AG10803 (cell line): ENCODE data around the gene FKBP11.

Experiments
- DNase-seq: peaks from one replicate; pipeline ENCODE4 v3.0.0; 2010; ENCODE audit warnings: low read depth
- H3K4me3 ChIP-seq: 2 replicates; pipeline ENCODE4 v1.5.1; 2011; ENCODE audit warnings: mild to moderate bottlenecking, low read length, control low read depth
- TF ChIP-seq, protein P1 (sequence below): conservative IDR thresholded peaks from 2 replicates; pipeline ENCODE4 v1.5.1; 2011; ENCODE audit warnings: mild to moderate bottlenecking, low read length, control low read depth, inconsistent platforms

The FKBP11 gene

DNA sequence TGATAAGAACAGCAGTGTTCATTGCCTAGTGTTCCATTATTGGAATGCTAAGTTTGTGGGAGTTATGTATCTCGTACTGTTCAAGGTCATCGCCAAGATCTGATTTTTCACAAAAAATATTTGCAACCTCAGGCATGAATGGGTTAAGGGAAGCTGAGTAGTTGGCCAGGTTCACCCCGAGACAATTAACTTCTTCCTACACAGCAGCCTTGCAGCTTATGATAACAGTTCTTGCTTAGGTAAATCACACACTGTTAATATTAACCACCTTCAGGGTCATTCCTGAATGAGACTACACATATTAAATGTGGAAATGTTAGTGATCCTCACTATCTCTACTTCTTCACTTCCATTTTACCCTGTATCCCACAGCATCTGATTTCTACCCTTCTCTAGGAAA, 18.0 kb downstream of the FKBP11 start:
- TF ChIP-seq, protein P1, sequence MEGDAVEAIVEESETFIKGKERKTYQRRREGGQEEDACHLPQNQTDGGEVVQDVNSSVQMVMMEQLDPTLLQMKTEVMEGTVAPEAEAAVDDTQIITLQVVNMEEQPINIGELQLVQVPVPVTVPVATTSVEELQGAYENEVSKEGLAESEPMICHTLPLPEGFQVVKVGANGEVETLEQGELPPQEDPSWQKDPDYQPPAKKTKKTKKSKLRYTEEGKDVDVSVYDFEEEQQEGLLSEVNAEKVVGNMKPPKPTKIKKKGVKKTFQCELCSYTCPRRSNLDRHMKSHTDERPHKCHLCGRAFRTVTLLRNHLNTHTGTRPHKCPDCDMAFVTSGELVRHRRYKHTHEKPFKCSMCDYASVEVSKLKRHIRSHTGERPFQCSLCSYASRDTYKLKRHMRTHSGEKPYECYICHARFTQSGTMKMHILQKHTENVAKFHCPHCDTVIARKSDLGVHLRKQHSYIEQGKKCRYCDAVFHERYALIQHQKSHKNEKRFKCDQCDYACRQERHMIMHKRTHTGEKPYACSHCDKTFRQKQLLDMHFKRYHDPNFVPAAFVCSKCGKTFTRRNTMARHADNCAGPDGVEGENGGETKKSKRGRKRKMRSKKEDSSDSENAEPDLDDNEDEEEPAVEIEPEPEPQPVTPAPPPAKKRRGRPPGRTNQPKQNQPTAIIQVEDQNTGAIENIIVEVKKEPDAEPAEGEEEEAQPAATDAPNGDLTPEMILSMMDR, result no peak
- DNase-seq, result no peak

DNA sequence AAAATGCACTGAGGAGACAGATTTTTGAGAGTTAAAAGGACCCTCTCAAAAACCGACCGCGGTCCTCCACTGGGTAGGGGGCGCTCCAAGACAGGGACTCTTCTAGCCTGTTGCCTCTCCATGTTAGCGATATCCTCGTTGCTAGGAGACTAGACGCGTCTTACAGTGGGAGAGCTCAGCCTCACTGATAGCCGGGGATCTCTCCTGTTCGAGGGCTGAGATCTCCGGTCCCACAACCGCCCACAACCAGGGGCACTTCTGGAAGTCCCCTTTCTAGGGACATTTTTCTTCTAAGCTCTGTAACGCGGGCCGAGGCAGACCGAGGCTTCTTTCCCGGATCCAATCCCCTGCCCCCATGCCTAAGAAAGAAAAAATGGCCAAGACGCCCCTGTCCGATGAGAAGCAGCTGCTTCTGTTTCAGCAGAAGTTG, 21.3 kb downstream of the FKBP11 start:
- H3K4me3 ChIP-seq, result peak overlapping the region; percentile 57
- TF ChIP-seq, protein P1, result peak; percentile 60
- peak; percentile 74 for DNase-seq

More for the DNA sequence above, 18.0 kb downstream of the FKBP11 start:
- no peak overlapping the region for H3K4me3 ChIP-seq

DNA sequence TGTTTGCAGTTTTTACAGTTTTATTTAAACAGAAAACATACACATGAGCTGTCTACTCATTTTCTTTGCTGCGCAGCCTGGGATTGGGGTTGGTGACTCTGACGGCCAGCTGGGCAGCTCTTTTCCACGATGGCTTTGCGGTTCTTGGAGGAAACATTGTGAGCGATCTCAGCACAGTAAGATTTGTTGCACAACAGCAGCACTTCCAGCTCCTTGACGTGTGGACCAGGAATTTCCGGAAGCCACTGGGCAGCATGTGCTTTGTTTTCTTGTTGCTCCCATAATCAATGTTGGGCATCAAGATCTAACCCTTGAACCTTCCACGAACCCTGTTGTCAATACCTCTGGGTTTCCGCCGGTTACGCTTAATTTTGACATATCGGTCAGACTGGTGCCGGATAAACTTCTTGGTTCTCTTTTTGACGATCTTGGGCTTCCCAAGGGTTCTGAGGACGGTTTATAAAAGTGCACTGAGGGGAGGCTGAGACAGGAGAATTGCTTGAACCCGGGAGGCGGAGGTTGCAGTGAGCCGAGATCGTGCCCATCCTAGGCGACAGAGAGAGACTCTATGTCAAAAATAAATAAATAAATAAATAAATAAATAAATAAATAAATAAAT, 21.8 kb downstream of the FKBP11 start:
- H3K4me3 ChIP-seq, result no peak overlapping the region
- TF ChIP-seq, protein P1, result no peak
- DNase-seq, result peak; percentile 29

DNA sequence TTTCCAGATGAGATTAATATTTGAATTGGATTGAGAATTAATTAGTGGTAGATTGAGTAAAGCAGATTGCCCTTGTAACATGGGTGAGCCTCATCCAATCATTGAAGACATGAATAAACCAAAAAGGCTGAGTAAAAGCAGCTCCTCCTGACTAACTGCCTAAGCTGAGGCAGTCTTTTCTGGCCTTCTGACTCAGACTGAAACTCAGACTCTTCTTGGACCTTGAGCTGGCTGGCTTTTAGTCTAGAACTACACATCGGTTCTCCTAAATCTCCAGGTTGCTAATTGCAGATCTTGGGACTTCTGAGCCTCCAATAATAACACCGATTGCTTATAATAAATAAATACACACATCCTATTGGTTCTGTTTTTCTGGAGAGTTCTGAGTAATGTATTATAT, 24.0 kb downstream of the FKBP11 start:
- TF ChIP-seq, protein P1, result no peak
- no peak overlapping the region for H3K4me3 ChIP-seq
- no peak for DNase-seq

DNA sequence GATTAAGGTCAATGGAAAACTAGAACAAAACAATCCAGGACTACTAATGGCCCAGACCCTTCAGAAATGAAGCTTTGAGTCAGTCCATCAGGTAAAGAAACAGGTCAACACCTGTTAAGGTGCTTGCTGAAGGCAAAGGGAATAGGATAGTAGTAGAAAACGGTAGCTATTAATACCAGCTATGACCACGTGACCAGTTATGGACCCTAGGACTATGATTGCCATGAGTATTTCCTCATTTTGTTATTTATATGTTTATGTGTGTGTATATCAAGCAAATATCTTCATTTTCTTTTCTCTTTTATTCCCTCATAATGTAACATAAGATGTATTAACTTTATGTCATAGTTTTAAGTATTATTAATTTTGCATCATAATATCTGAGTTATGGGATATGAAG, 25.6 kb downstream of the FKBP11 start:
- DNase-seq, result no peak
- TF ChIP-seq, protein P1, result no peak
- no peak overlapping the region for H3K4me3 ChIP-seq

DNA sequence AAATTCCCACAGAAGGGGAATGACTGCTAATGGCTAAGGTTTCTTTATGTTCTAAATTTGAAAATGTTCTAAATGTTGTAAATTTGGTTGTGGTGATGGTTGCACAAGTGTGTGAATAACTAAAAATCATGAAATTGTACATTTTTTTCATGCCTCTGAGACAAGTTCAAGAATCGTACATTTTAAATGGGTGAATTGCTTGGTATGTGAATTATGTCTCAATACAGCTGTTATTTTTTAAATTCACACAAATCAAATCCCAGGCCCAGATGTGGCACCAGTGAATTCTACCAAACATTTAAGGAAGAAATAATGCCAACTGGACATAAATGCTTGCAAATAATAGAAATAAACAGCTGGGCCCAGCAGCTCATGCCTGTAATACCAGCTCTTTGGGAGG, 31.0 kb downstream of the FKBP11 start:
- H3K4me3 ChIP-seq, result no peak overlapping the region
- DNase-seq, result peak; percentile 83
- TF ChIP-seq, protein P1, result no peak

DNA sequence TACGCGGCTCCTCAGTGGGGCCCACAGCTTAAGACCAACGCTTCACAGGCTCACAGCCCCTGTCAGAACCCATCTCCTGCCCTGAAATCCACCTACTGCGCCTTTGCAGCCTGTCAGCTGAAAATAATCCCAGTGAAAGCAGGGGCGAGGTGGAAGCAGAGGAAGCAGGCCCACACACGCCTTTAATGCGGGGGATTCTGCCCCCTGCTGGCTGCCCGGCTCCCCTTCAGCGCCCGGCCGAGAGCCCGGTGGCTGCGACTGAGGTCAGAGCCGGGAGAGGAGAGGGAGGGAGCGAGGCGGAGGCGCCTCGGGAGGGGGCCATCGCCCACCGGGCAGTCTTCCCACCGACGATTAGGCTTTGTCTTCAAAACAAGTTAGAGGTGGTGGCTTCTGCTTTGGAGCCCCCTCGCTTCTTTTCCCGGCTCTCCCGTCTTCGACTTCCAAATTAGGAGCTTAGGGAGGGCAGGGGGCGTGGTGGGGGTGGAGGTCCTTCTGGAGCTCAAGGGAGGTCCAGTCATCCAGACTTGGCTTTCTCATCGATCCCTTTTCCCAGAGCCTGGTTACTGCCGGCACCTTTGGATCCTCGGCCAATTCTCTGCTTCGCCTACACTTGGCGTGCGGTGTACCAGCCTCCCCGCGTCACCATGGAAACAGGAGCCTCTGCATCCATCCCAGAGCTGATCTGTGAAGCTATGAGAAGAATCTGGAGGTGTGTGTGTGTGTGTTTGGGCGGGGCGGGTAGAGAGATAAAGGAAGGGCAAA, 34.5 kb downstream of the FKBP11 start:
- peak overlapping the region; percentile 46 for H3K4me3 ChIP-seq
- DNase-seq, result peak; percentile 58
- TF ChIP-seq, protein P1, result peak; percentile 79
